Endodermal cell (in vitro differentiated cells): Measurements from ENCODE around the gene EPHB1. TPM values are rescaled to one million over a fixed set of nuclear protein-coding genes. Genes with fewer than 3 reads are reported as not detected.

Experiments
- DNase-seq: peaks from one replicate; pipeline ENCODE4 v3.0.0-alpha.2; 2017
- H3K27ac ChIP-seq: 2 replicates; pipeline ENCODE4 v1.5.1; 2013; ENCODE audit warnings: mild to moderate bottlenecking, low read depth, low read length, moderate library complexity
- H3K27me3 ChIP-seq: 2 replicates; pipeline ENCODE4 v1.6.1; 2013; ENCODE audit warnings: mild to moderate bottlenecking, low read length, moderate library complexity; ENCODE audit not compliant: insufficient read depth, control insufficient read depth, poor library complexity, severe bottlenecking
- H3K36me3 ChIP-seq: 2 replicates; pipeline ENCODE4 v1.7.0; 2013; ENCODE audit warnings: mild to moderate bottlenecking, low read length, moderate library complexity; ENCODE audit not compliant: control insufficient read depth, insufficient read depth
- H3K4me1 ChIP-seq: one replicate; pipeline ENCODE4 v1.7.0; 2013; ENCODE audit warnings: low read length; ENCODE audit not compliant: control insufficient read depth, insufficient read depth
- H3K4me3 ChIP-seq: 2 replicates; pipeline ENCODE4 v1.5.1; 2013; ENCODE audit warnings: mild to moderate bottlenecking, low read length, moderate library complexity
- H3K9ac ChIP-seq: 2 replicates; pipeline ENCODE4 v1.6.1; 2013; ENCODE audit warnings: mild to moderate bottlenecking, low read length, moderate library complexity; ENCODE audit not compliant: poor library complexity, severe bottlenecking; ENCODE audit errors: extremely low read depth
- H3K9me3 ChIP-seq: 2 replicates; pipeline ENCODE4 v1.6.1; 2013; ENCODE audit warnings: mild to moderate bottlenecking, low read length, moderate library complexity; ENCODE audit not compliant: control insufficient read depth
- H3K27ac Mint-ChIP-seq: 2 replicates; pipeline ENCODE4 v1.8.0; 2020; ENCODE audit warnings: mixed read lengths
- H3K27me3 Mint-ChIP-seq: 2 replicates; pipeline ENCODE4 v1.8.0; 2021; ENCODE audit warnings: mild to moderate bottlenecking, mixed read lengths; ENCODE audit not compliant: insufficient read depth
- H3K36me3 Mint-ChIP-seq: 2 replicates; pipeline ENCODE4 v1.8.0; 2020; ENCODE audit warnings: low read depth, mixed read lengths
- H3K4me1 Mint-ChIP-seq: 2 replicates; pipeline ENCODE4 v1.8.0; 2020; ENCODE audit warnings: mixed read lengths
- H3K4me3 Mint-ChIP-seq: 2 replicates; pipeline ENCODE4 v1.8.0; 2020; ENCODE audit warnings: mild to moderate bottlenecking, moderate library complexity, mixed read lengths
- H3K9me3 Mint-ChIP-seq: 2 replicates; pipeline ENCODE4 v1.8.0; 2020; ENCODE audit warnings: mild to moderate bottlenecking, mixed read lengths
- CTCF ChIP-seq: fragments of 200-600 bp; sonication (generic); conservative IDR thresholded peaks from 2 replicates; pipeline ENCODE4 v1.5.0; 2021; ENCODE audit warnings: antibody characterized with exemption, mild to moderate bottlenecking
- WGBS, 2 experiments: methylation state at CpG; one replicate each; pipeline versions ENCODE4 v1.1.5 to v1.1.7; 2013; ENCODE audit warnings: missing lambda C conversion rate in 2 of 2, mixed read lengths in 1 of 2; ENCODE audit not compliant: insufficient coverage in 1 of 2, insufficient read length in 1 of 2; 5-methylcytosine and 5-hydroxymethylcytosine counted together
- total RNA-seq, 2 donors: library from RNA; stranded (reverse); fragmentation: NEBNext Ultra II Directional in 1 of 2; extraction: Animal tissue kit (Norgen Biotek cat#: 25700) in 1 of 2; gene quantifications; 2 replicates in 1 of 2; 3 replicates in 1 of 2; pipeline ENCODE4 v1.2.1, GENCODE V29; 2021

Gene EPHB1
- total RNA-seq, 2 donors from 2014 or later = 2.9 to 3.6 TPM

DNA sequence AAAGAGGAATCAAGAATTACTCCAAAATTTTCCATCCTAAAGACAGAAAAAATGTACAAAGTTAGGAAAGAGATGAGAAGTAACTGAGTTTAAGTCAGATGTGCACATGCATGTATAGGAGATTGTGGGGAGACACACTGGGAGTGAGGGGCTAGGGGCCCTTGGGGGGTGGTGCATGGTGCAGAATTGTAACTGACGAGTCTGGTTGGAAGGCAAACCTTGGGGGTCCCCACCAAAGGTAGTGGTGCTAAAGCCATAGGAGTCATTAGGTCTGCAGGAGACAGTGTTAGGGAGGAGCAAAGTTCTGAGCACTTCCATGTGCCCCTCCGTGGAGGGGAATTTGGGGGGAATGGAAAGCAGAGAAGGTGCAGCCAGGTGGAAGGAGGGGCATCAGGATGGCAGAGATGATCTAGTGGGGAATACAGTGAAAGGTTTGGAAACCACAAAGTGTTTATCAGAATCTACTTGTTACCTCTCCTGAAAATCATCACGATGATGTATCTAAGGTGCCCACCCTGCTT lies 37.5 kb upstream of the EPHB1 start:
- Histone ChIP-seq H3K9me3 (no peaks in the 10 kb centered on the region), H3K36me3 (no peaks in the 10 kb centered on the region), H3K27ac (no peak overlapping the region), H3K4me1 (no peaks in the 10 kb centered on the region), H3K4me3 (no peak overlapping the region), H3K27me3 (peaks cover 30% of the 10 kb centered on the region), H3K9ac (no peak overlapping the region)
- Mint-ChIP-seq H3K27me3 (peaks cover 35% of the 10 kb centered on the region), H3K36me3 (no peaks in the 10 kb centered on the region), H3K9me3 (no peaks in the 10 kb centered on the region), H3K4me1 (peaks cover 3% of the 10 kb centered on the region), H3K4me3 (no peak overlapping the region), H3K27ac (no peak overlapping the region)
- WGBS, 2 experiments = 80 to 88% methylated on average over 1 to 3 of the region's 3 CpGs
- TF ChIP-seq CTCF = no peak
- DNase-seq = no peak

GRCh38 chr3:134761213-134761612 lies 33.8 kb upstream of the EPHB1 start:
- Mint-ChIP-seq H3K9me3 (no peaks in the 10 kb centered on the region), H3K4me3 (no peak overlapping the region), H3K27me3 (peaks cover 27% of the 10 kb centered on the region), H3K36me3 (no peaks in the 10 kb centered on the region), H3K4me1 (peaks cover 3% of the 10 kb centered on the region), H3K27ac (no peak overlapping the region)
- WGBS, 2 experiments = 68 to 87% methylated on average over 3 to 8 of the region's 8 CpGs
- Histone ChIP-seq H3K27ac (no peak overlapping the region), H3K4me1 (no peaks in the 10 kb centered on the region), H3K36me3 (no peaks in the 10 kb centered on the region), H3K4me3 (no peak overlapping the region), H3K27me3 (peaks cover 21% of the 10 kb centered on the region), H3K9ac (no peak overlapping the region), H3K9me3 (no peaks in the 10 kb centered on the region)
- DNase-seq = no peak
- no peak for TF ChIP-seq CTCF

DNA sequence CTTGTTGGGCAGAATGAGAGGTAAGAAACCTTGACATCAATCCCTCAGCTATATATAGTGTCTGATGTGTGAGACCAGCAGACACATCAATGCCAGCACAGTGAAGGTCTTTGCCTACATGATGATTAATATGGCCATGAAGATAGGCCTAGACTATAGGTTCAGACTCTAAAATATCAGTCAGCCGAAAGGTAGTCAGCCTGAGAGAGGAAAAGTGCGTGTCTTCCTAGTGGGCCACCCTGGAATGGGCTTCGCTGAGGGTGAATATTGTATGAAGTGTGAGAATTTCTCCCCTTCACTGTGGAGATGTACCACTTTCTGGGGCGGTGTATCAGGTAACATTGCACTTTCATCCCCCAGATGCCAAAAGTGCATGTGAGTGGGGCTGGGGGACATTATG lies 33.0 kb upstream of the EPHB1 start:
- H3K4me1 ChIP-seq = no peaks in the 10 kb centered on the region
- 90 to 100% methylated on average over 4 of the region's 4 CpGs for WGBS, 2 experiments
- no peak for TF ChIP-seq CTCF
- DNase-seq = no peak
- Mint-ChIP-seq H3K36me3 (no peaks in the 10 kb centered on the region), H3K27ac (no peak overlapping the region), H3K27me3 (peaks cover 23% of the 10 kb centered on the region), H3K4me1 (peaks cover 3% of the 10 kb centered on the region), H3K4me3 (no peak overlapping the region), H3K9me3 (no peaks in the 10 kb centered on the region)
- H3K27me3 ChIP-seq = peaks cover 21% of the 10 kb centered on the region
- H3K9me3 ChIP-seq = no peaks in the 10 kb centered on the region
- H3K27ac ChIP-seq = no peak overlapping the region
- H3K4me3 ChIP-seq = no peak overlapping the region
- no peaks in the 10 kb centered on the region for H3K36me3 ChIP-seq
- no peak overlapping the region for H3K9ac ChIP-seq
